KMS-11 (cell line): ENCODE measurements around the gene SLC2A10.
A peak's percentile ranks its signal among the peaks of the same experiment; 100 is the strongest.

Experiments used
- H2AFZ ChIP-seq: fragments of 200-600 bp; sonication (generic); 2 replicates; pipeline ENCODE4 v1.6.1; 2016; ENCODE audit warnings: antibody characterized with exemption, mixed run types, low read depth
- H3K27ac ChIP-seq: fragments of 200-600 bp; sonication (generic); 2 replicates; pipeline ENCODE4 v1.6.1; 2016; ENCODE audit warnings: mild to moderate bottlenecking, mixed run types
- H3K27me3 ChIP-seq: fragments of 200-600 bp; sonication (generic); 2 replicates; pipeline ENCODE4 v1.6.1; 2017; ENCODE audit warnings: mild to moderate bottlenecking, low read depth, mixed run types, moderate library complexity; ENCODE audit not compliant: insufficient read depth
- H3K36me3 ChIP-seq: fragments of 200-600 bp; sonication (generic); 2 replicates; pipeline ENCODE4 v1.6.1; 2017; ENCODE audit warnings: mild to moderate bottlenecking, mixed run types; ENCODE audit not compliant: insufficient read depth
- H3K4me1 ChIP-seq: fragments of 200-600 bp; sonication (generic); 2 replicates; pipeline ENCODE4 v1.6.1; 2016; ENCODE audit warnings: mild to moderate bottlenecking, low read depth, mixed run types; ENCODE audit not compliant: poor library complexity, severe bottlenecking
- H3K4me2 ChIP-seq: fragments of 200-600 bp; sonication (generic); 2 replicates; pipeline ENCODE4 v1.7.0; 2016; ENCODE audit warnings: mild to moderate bottlenecking, mixed run types
- H3K4me3 ChIP-seq: fragments of 200-600 bp; sonication (generic); IDR thresholded peaks from 2 replicates; pipeline ENCODE4 v1.6.1; 2017; ENCODE audit warnings: low read depth, low read length, mixed read lengths; ENCODE audit not compliant: insufficient read depth
- H3K79me2 ChIP-seq: fragments of 200-600 bp; sonication (generic); 2 replicates; pipeline ENCODE4 v1.6.1; 2016; ENCODE audit warnings: low read depth, mixed run types; ENCODE audit not compliant: insufficient read depth
- H3K9ac ChIP-seq: fragments of 200-600 bp; sonication (generic); 2 replicates; pipeline ENCODE4 v1.6.1; 2016; ENCODE audit warnings: mild to moderate bottlenecking, mixed run types
- H4K20me1 ChIP-seq: fragments of 200-600 bp; sonication (generic); 2 replicates; pipeline ENCODE4 v1.6.1; 2016; ENCODE audit warnings: mild to moderate bottlenecking, mixed run types; ENCODE audit not compliant: insufficient read depth
- CTCF ChIP-seq: fragments of 200-600 bp; sonication (generic); conservative IDR thresholded peaks from 2 replicates; pipeline ENCODE4 v1.6.1; 2017; ENCODE audit warnings: low read depth, mild to moderate bottlenecking, antibody characterized with exemption, low read length, moderate library complexity, mixed read lengths

Gene SLC2A10

GRCh38 chr20:46765506-46766120, 56.2 kb downstream of the SLC2A10 start:
- TF ChIP-seq CTCF = no peak
- no peaks in the 10 kb centered on the region for H3K4me1 ChIP-seq
- H3K9ac ChIP-seq = no peak overlapping the region
- no peak overlapping the region for H2AFZ ChIP-seq
- no peak overlapping the region for H3K4me3 ChIP-seq
- H3K27me3 ChIP-seq = no peaks in the 10 kb centered on the region
- no peak overlapping the region for H3K4me2 ChIP-seq
- H3K79me2 ChIP-seq = no peaks in the 10 kb centered on the region
- H4K20me1 ChIP-seq = no peaks in the 10 kb centered on the region
- H3K27ac ChIP-seq = no peak overlapping the region
- H3K36me3 ChIP-seq = no peaks in the 10 kb centered on the region

GRCh38 chr20:46767127-46767761, 57.8 kb downstream of the SLC2A10 start:
- Histone ChIP-seq H3K27me3 (no peaks in the 10 kb centered on the region), H3K27ac (no peak overlapping the region), H3K36me3 (no peaks in the 10 kb centered on the region), H3K79me2 (no peaks in the 10 kb centered on the region), H4K20me1 (no peaks in the 10 kb centered on the region), H3K4me2 (no peak overlapping the region), H3K4me3 (no peak overlapping the region), H3K9ac (no peak overlapping the region), H2AFZ (no peak overlapping the region), H3K4me1 (no peaks in the 10 kb centered on the region)
- TF ChIP-seq CTCF = peak; percentile 92

GRCh38 chr20:46770330-46771194, 61.1 kb downstream of the SLC2A10 start:
- H3K4me1 ChIP-seq = no peaks in the 10 kb centered on the region
- no peak overlapping the region for H2AFZ ChIP-seq
- H3K4me2 ChIP-seq = no peak overlapping the region
- H3K27me3 ChIP-seq = no peaks in the 10 kb centered on the region
- no peak overlapping the region for H3K9ac ChIP-seq
- H3K79me2 ChIP-seq = no peaks in the 10 kb centered on the region
- no peaks in the 10 kb centered on the region for H3K36me3 ChIP-seq
- TF ChIP-seq CTCF = no peak
- H4K20me1 ChIP-seq = no peaks in the 10 kb centered on the region
- no peak overlapping the region for H3K4me3 ChIP-seq
- no peak overlapping the region for H3K27ac ChIP-seq

GRCh38 chr20:46771195-46771588, 61.7 kb downstream of the SLC2A10 start:
- H3K4me1 ChIP-seq = no peaks in the 10 kb centered on the region
- no peak overlapping the region for H3K4me2 ChIP-seq
- H4K20me1 ChIP-seq = no peaks in the 10 kb centered on the region
- H3K36me3 ChIP-seq = no peaks in the 10 kb centered on the region
- H3K9ac ChIP-seq = no peak overlapping the region
- H3K27ac ChIP-seq = no peak overlapping the region
- no peak overlapping the region for H2AFZ ChIP-seq
- H3K27me3 ChIP-seq = no peaks in the 10 kb centered on the region
- H3K79me2 ChIP-seq = no peaks in the 10 kb centered on the region
- H3K4me3 ChIP-seq = no peak overlapping the region
- TF ChIP-seq CTCF = no peak
